Suprapubic skin (tissue), 4 donors: Measurements from ENCODE around the gene TRAPPC10. TPM values are rescaled to one million over a fixed set of nuclear protein-coding genes. Genes with fewer than 3 reads are reported as not detected.

Experiments used
- DNase-seq, 2 donors: peaks; one replicate each; pipeline ENCODE4 v3.0.0-alpha.2; 2019; ENCODE audit warnings: low spot score in 2 of 2
- H3K27ac ChIP-seq: fragments of 200-600 bp; sonication (generic); one replicate; pipeline ENCODE4 v1.5.1; 2019
- H3K27me3 ChIP-seq: fragments of 200-600 bp; sonication (generic); one replicate; pipeline ENCODE4 v1.5.1; 2019
- H3K36me3 ChIP-seq: fragments of 200-600 bp; sonication (generic); one replicate; pipeline ENCODE4 v1.5.1; 2019
- H3K4me1 ChIP-seq: fragments of 200-600 bp; sonication (generic); one replicate; pipeline ENCODE4 v1.5.1; 2019
- H3K4me3 ChIP-seq: fragments of 200-600 bp; sonication (generic); one replicate; pipeline ENCODE4 v1.5.1; 2019; ENCODE audit warnings: mild to moderate bottlenecking
- H3K9me3 ChIP-seq: fragments of 200-600 bp; sonication (generic); one replicate; pipeline ENCODE4 v1.5.1; 2019
- EP300 ChIP-seq: sonication (generic); formaldehyde crosslinking; IDR thresholded peaks from one replicate; pipeline ENCODE4 v1.6.1; 2017; ENCODE audit warnings: antibody characterized with exemption
- POLR2A ChIP-seq, 2 donors: fragments of 450-650 bp; IDR thresholded peaks; one replicate each; pipeline ENCODE4 v1.6.1; 2017; ENCODE audit warnings: antibody characterized with exemption in 2 of 2, mild to moderate bottlenecking in 2 of 2, moderate library complexity in 2 of 2
- POLR2AphosphoS5 ChIP-seq, 3 donors: sonication (generic); formaldehyde crosslinking; IDR thresholded peaks; one replicate each; pipeline ENCODE4 v1.6.1; 2017; ENCODE audit warnings: antibody characterized with exemption in 3 of 3
- WGBS: methylation state at CpG from one replicate; pipeline ENCODE4 v1.1.5; 2018; 5-methylcytosine and 5-hydroxymethylcytosine counted together
- total RNA-seq, 4 donors: library from RNA; depleted of rRNA; stranded (reverse); fragments of >200 nt; gene quantifications; one replicate each; pipeline ENCODE4 v1.1.0, GENCODE V29; 2016
- TF ChIP-seq, protein P1 (sequence below), 2 donors: fragments of 200-600 bp in 1 of 2; fragments of 450-650 bp in 1 of 2; sonication (generic) in 1 of 2; IDR thresholded peaks; one replicate each; pipeline ENCODE4 v1.5.1; 2016 to 2019; ENCODE audit warnings: antibody characterized with exemption in 2 of 2, mild to moderate bottlenecking in 1 of 2, moderate library complexity in 1 of 2

Gene TRAPPC10
- total RNA-seq, 4 donors from 2014 or later: 31.0 to 51.8 (median 43.0) TPM

DNA sequence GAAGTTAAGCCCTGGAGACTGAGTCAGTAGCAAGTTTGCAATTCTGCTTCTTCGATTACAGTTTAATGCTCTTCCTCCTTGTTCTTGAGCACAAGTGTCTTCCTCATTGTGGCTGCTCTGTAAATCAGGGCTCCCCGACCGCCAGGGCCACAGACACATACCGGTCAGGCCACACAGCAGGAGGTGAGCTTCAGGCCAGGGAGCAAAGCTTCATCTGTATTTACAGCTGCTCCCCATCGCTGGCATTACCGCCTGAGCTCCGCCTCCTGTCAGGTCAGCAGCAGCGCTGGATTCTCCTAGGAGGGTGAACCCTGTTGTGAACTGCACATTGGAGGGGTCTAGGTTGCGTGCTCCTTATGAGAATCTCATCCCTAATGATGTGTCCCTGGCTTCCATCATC, 1.7 kb upstream of the TRAPPC10 start:
- H3K36me3 ChIP-seq: no peaks in the 10 kb centered on the region
- no peaks in the 10 kb centered on the region for H3K27me3 ChIP-seq
- H3K4me1 ChIP-seq: peaks cover 35% of the 10 kb centered on the region
- 85% methylated on average over 8 of the region's 9 CpGs for WGBS
- no peak for TF ChIP-seq POLR2A (IDR thresholded peaks at IDR 0.05)
- TF ChIP-seq POLR2AphosphoS5 (IDR thresholded peaks at IDR 0.05): no peak
- TF ChIP-seq, protein P1, sequence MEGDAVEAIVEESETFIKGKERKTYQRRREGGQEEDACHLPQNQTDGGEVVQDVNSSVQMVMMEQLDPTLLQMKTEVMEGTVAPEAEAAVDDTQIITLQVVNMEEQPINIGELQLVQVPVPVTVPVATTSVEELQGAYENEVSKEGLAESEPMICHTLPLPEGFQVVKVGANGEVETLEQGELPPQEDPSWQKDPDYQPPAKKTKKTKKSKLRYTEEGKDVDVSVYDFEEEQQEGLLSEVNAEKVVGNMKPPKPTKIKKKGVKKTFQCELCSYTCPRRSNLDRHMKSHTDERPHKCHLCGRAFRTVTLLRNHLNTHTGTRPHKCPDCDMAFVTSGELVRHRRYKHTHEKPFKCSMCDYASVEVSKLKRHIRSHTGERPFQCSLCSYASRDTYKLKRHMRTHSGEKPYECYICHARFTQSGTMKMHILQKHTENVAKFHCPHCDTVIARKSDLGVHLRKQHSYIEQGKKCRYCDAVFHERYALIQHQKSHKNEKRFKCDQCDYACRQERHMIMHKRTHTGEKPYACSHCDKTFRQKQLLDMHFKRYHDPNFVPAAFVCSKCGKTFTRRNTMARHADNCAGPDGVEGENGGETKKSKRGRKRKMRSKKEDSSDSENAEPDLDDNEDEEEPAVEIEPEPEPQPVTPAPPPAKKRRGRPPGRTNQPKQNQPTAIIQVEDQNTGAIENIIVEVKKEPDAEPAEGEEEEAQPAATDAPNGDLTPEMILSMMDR (IDR thresholded peaks at IDR 0.05): no peak
- no peak for TF ChIP-seq EP300
- H3K9me3 ChIP-seq: no peaks in the 10 kb centered on the region
- peak in 1 of 2 donors; percentile 48 for DNase-seq
- H3K4me3 ChIP-seq: no peak overlapping the region
- H3K27ac ChIP-seq: no peak overlapping the region

DNA sequence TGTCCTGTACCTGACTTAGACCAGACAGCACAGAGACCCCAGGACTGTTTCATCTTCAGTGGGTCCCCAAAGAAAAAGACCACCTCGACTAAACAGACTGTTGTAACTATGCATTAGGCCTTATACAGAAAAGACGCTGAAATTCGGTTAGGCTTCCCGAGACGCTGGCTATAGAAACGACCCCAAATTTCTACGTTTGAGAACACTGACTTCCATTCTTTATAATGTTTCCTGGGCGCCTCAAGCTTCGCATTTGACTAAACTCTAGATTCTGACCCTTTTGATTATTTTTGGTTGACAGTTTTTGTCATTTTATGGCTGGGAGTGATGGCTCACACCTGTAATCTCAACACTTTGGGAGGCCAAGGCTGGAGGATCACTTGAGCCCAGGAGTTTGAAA, 986 bp upstream of the TRAPPC10 start:
- TF ChIP-seq POLR2AphosphoS5 (IDR thresholded peaks at IDR 0.05) (no peak), EP300 (no peak), POLR2A (IDR thresholded peaks at IDR 0.05) (no peak)
- TF ChIP-seq, protein P1 (IDR thresholded peaks at IDR 0.05): no peak
- H3K27me3 ChIP-seq: no peaks in the 10 kb centered on the region
- DNase-seq: no peak
- H3K9me3 ChIP-seq: no peaks in the 10 kb centered on the region
- WGBS: 84% methylated on average over 9 of the region's 9 CpGs
- no peaks in the 10 kb centered on the region for H3K36me3 ChIP-seq
- peak overlapping the region; percentile 91 for H3K4me3 ChIP-seq
- no peak overlapping the region for H3K27ac ChIP-seq
- H3K4me1 ChIP-seq: peaks cover 41% of the 10 kb centered on the region

DNA sequence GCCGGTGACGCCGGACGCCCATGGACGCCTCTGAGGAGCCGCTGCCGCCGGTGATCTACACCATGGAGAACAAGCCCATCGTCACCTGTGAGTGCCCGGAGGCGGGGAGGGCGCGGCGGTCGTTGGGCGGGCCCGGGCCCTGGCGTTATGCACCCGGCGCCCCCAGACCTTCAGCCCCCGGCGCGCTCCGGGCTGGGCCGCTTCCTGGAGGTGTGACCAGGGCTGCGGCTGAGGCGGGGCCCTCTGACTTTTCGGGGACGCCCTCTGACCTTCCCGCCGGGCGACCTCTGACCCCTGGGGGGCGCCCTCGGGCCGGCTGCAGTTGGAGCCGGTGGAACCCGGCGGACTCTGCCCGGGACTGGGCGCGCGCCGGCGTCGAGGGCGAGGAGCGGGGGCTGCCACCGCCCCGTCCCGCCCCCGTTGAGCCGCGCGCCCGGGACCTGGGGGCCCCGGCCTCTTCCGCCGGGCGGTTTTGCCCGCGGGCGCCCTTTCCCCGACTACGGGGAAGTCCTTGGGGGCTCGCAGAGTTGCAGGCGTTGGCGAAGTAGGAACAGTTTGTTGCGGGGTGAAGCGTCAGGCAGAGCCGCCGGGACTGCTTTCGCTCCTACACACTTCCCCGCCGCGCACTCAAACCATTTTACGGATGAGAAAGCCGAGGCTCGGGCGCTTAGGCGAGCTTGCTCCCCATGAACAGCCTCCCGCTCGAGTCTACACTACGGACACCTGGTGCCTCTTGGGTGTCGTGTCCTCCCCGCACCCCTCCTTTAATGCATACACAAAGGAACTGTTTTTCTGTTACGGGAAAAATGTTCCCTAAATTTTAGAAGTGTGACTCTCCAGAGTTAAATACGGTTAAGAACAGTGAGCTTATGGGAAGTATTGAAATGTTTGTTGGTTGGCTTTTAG, 618 bp downstream of the TRAPPC10 start:
- H3K9me3 ChIP-seq: no peaks in the 10 kb centered on the region
- DNase-seq: peak in 1 of 2 donors; percentile 79
- WGBS: under 1% methylated on average over 24 of the region's 87 CpGs
- TF ChIP-seq, protein P1 (IDR thresholded peaks at IDR 0.05): no peak
- TF ChIP-seq POLR2AphosphoS5 (IDR thresholded peaks at IDR 0.05) (no peak), EP300 (no peak), POLR2A (IDR thresholded peaks at IDR 0.05) (no peak)
- H3K36me3 ChIP-seq: no peaks in the 10 kb centered on the region
- H3K27me3 ChIP-seq: no peaks in the 10 kb centered on the region
- H3K27ac ChIP-seq: peak overlapping the region; percentile 95
- H3K4me1 ChIP-seq: peaks cover 52% of the 10 kb centered on the region
- peak overlapping the region; percentile 91 for H3K4me3 ChIP-seq

DNA sequence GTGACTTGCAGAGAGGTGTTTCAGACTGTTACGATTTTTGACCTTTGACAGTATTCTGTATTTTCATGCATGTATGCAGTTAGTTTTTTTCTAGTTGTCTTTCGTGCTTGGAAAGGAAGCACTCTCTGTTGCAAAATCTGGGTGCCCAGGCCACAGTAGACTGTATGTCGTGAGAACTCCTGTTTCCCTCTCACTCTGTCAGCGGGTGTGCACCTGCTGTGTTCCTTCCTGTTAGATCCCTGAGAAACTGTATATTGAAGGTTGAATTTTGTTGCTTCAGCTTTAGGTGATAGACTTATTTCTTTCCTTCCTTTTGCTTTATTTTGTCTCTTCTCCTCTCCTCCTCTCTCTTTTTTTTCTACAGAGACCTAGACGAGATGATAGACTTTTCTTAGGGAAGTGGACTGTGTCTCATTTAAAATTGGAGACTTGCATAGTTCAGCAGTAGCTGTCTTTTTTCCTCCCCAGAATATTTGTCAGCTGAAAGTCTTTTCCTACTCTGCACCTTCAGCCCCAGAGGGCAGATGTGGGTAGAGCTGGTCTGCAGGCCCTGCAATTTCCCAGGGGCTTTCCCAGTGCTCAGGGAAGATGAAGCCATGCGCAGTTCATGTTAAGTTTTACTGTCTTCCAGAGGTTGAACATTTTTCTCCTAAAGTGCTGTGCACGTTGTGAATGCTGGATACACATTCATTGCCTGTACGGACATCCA, 1.4 kb downstream of the TRAPPC10 start:
- 10% methylated on average over 8 of the region's 8 CpGs for WGBS
- H3K9me3 ChIP-seq: no peaks in the 10 kb centered on the region
- peaks cover 52% of the 10 kb centered on the region for H3K4me1 ChIP-seq
- peak overlapping the region; percentile 91 for H3K4me3 ChIP-seq
- H3K27ac ChIP-seq: peak overlapping the region; percentile 95
- no peaks in the 10 kb centered on the region for H3K36me3 ChIP-seq
- TF ChIP-seq POLR2A (IDR thresholded peaks at IDR 0.05) (no peak), POLR2AphosphoS5 (IDR thresholded peaks at IDR 0.05) (no peak), EP300 (no peak)
- TF ChIP-seq, protein P1 (IDR thresholded peaks at IDR 0.05): no peak
- no peaks in the 10 kb centered on the region for H3K27me3 ChIP-seq
- peak in 1 of 2 donors; percentile 46 for DNase-seq

DNA sequence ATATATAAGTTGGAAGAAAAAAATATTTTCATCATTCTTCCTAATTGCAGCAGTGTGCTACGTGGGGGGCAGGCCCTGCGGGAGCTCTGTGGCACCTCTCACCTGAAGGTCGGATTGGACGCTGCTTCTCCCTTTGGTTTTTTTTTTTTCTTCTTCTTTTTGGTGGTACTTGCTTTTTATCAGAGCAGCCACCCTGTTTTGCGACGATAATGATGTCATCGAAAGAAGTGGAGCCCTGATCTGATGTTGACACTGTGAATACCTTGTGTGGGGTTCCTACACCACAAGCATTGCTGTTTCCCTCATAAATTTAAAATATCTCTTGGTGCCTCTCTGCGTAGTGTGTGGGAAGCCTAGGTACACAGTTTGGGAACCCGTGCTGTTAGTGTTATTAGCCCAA, 5.5 kb downstream of the TRAPPC10 start:
- peaks cover 50% of the 10 kb centered on the region for H3K4me1 ChIP-seq
- 86% methylated on average over 9 of the region's 9 CpGs for WGBS

More for the DNA sequence above, 5.5 kb downstream of the TRAPPC10 start:
- TF ChIP-seq POLR2AphosphoS5 (IDR thresholded peaks at IDR 0.05) (no peak), POLR2A (IDR thresholded peaks at IDR 0.05) (no peak), EP300 (no peak)
- TF ChIP-seq, protein P1 (IDR thresholded peaks at IDR 0.05): no peak
- no peaks in the 10 kb centered on the region for H3K27me3 ChIP-seq
- no peak for DNase-seq
- no peak overlapping the region for H3K27ac ChIP-seq
- H3K4me3 ChIP-seq: no peak overlapping the region
- H3K9me3 ChIP-seq: no peaks in the 10 kb centered on the region
- no peaks in the 10 kb centered on the region for H3K36me3 ChIP-seq
